HG03025 (cell line): Measurements from ENCODE around the gene ZNF735.
"Not testable (repeated sequence)": the region's sequence is repeated elsewhere in the genome, so short reads cannot be mapped to it uniquely, and the experiment has no call there.

Experiments used
- ATAC-seq: cut with Tn5 transposase; IDR thresholded peaks from one replicate; pipeline ENCODE4 v1.9.1; 2021; ENCODE audit warnings: mild to moderate bottlenecking, moderate library complexity; ENCODE audit not compliant: unreplicated experiment, low FRiP score

The ZNF735 gene

GRCh38 chr7:64206903-64207302 is at the start of gene ZNF735:
TSS of gene ZNF735 (plus strand) at chr7:64207203. CDS start at chr7:64207203, 0 bp downstream.
- ATAC-seq = no peak

- ATAC-seq = not testable (repeated sequence)
Observed at GRCh38 chr7:64170974-64171373, 36.0 kb upstream of the ZNF735 start.

- ATAC-seq = no peak
Observed at GRCh38 chr7:64174328-64174727, 32.7 kb upstream of the ZNF735 start.

GRCh38 chr7:64174941-64175340 is 32.1 kb upstream of the ZNF735 start:
- ATAC-seq = no peak

GRCh38 chr7:64180989-64181388 is 26.0 kb upstream of the ZNF735 start:
- ATAC-seq = no peak

GRCh38 chr7:64181586-64181985 is 25.4 kb upstream of the ZNF735 start:
- no peak for ATAC-seq

- ATAC-seq = no peak
Observed at GRCh38 chr7:64182036-64182790, 24.8 kb upstream of the ZNF735 start.

GRCh38 chr7:64183126-64183742 is 23.8 kb upstream of the ZNF735 start:
- ATAC-seq = no peak

- ATAC-seq = no peak
Observed at GRCh38 chr7:64183827-64184372, 23.1 kb upstream of the ZNF735 start.

- no peak for ATAC-seq
Observed at GRCh38 chr7:64184376-64184775, 22.6 kb upstream of the ZNF735 start.

- no peak for ATAC-seq
Observed at GRCh38 chr7:64187408-64187807, 19.6 kb upstream of the ZNF735 start.

GRCh38 chr7:64192148-64192704 is 14.8 kb upstream of the ZNF735 start:
- no peak for ATAC-seq

- no peak for ATAC-seq
Observed at GRCh38 chr7:64192775-64193174, 14.2 kb upstream of the ZNF735 start.

GRCh38 chr7:64219710-64220298 is 12.8 kb downstream of the ZNF735 start:
- ATAC-seq = not testable (repeated sequence)

- no peak for ATAC-seq
Observed at GRCh38 chr7:64223366-64223765, 16.4 kb downstream of the ZNF735 start.

- ATAC-seq = not testable (repeated sequence)
Observed at GRCh38 chr7:64228174-64228573, 21.2 kb downstream of the ZNF735 start, which contains the start of gene ZNF679. TSS of gene ZNF679 (plus strand) at chr7:64228474. CDS start at chr7:64249118, 20,644 bp downstream.

GRCh38 chr7:64266341-64266919 is 59.4 kb downstream of the ZNF735 start:
- ATAC-seq = no peak
